ENCODE data around the gene DOK3.

The DOK3 gene

GRCh38 chr5:177509991-177510566, 453 bp upstream of the DOK3 start:
- Mint-ChIP-seq H3K27ac (no peak overlapping the region), H3K27me3 (no peaks in the 10 kb centered on the region), H3K9me3 (no peaks in the 10 kb centered on the region), H3K36me3 (peaks cover 14% of the 10 kb centered on the region), H3K4me1 (peaks cover 5% of the 10 kb centered on the region), H3K4me3 (no peak overlapping the region)

GRCh38 chr5:177508837-177509236, 789 bp downstream of the DOK3 start:
- H3K36me3 Mint-ChIP-seq, result peaks cover 12% of the 10 kb centered on the region
- no peaks in the 10 kb centered on the region for H3K27me3 Mint-ChIP-seq
- no peaks in the 10 kb centered on the region for H3K9me3 Mint-ChIP-seq
- peaks cover 3% of the 10 kb centered on the region for H3K4me1 Mint-ChIP-seq
- no peak overlapping the region for H3K4me3 Mint-ChIP-seq
- no peak overlapping the region for H3K27ac Mint-ChIP-seq

- H3K9me3 Mint-ChIP-seq, result no peaks in the 10 kb centered on the region
- H3K4me1 Mint-ChIP-seq, result peaks cover 3% of the 10 kb centered on the region
- H3K27ac Mint-ChIP-seq, result no peak overlapping the region
- H3K27me3 Mint-ChIP-seq, result no peaks in the 10 kb centered on the region
- peaks cover 11% of the 10 kb centered on the region for H3K36me3 Mint-ChIP-seq
- H3K4me3 Mint-ChIP-seq, result no peak overlapping the region
These were observed 1.4 kb downstream of the DOK3 start for GRCh38 chr5:177508221-177508611.

- Mint-ChIP-seq H3K27ac (peak overlapping the region; percentile 70), H3K9me3 (no peaks in the 10 kb centered on the region), H3K4me3 (no peak overlapping the region), H3K4me1 (peaks cover 3% of the 10 kb centered on the region), H3K27me3 (no peaks in the 10 kb centered on the region), H3K36me3 (peaks cover 8% of the 10 kb centered on the region)
These were observed 1.9 kb downstream of the DOK3 start for GRCh38 chr5:177507596-177508220.

GRCh38 chr5:177507165-177507564, 2.5 kb downstream of the DOK3 start:
- Mint-ChIP-seq H3K4me3 (no peak overlapping the region), H3K36me3 (peaks cover 8% of the 10 kb centered on the region), H3K9me3 (no peaks in the 10 kb centered on the region), H3K4me1 (peaks cover 3% of the 10 kb centered on the region), H3K27me3 (no peaks in the 10 kb centered on the region), H3K27ac (peak overlapping the region; percentile 70)

- Mint-ChIP-seq H3K36me3 (no peaks in the 10 kb centered on the region), H3K4me1 (peaks cover 7% of the 10 kb centered on the region), H3K9me3 (no peaks in the 10 kb centered on the region), H3K27me3 (no peaks in the 10 kb centered on the region), H3K27ac (no peak overlapping the region), H3K4me3 (no peak overlapping the region)
These were observed 4.6 kb downstream of the DOK3 start for GRCh38 chr5:177505075-177505474.

- H3K4me1 Mint-ChIP-seq, result peaks cover 3% of the 10 kb centered on the region
- H3K4me3 Mint-ChIP-seq, result no peak overlapping the region
- H3K36me3 Mint-ChIP-seq, result no peaks in the 10 kb centered on the region
- no peaks in the 10 kb centered on the region for H3K9me3 Mint-ChIP-seq
- H3K27me3 Mint-ChIP-seq, result no peaks in the 10 kb centered on the region
- H3K27ac Mint-ChIP-seq, result no peak overlapping the region
These were observed 5.3 kb downstream of the DOK3 start for GRCh38 chr5:177504086-177505056.

- H3K4me3 Mint-ChIP-seq, result no peak overlapping the region
- no peaks in the 10 kb centered on the region for H3K27me3 Mint-ChIP-seq
- H3K4me1 Mint-ChIP-seq, result peaks cover 8% of the 10 kb centered on the region
- no peaks in the 10 kb centered on the region for H3K9me3 Mint-ChIP-seq
- no peaks in the 10 kb centered on the region for H3K36me3 Mint-ChIP-seq
- H3K27ac Mint-ChIP-seq, result no peak overlapping the region
These were observed 6.1 kb downstream of the DOK3 start for GRCh38 chr5:177503351-177504085.

- Mint-ChIP-seq H3K27ac (no peak overlapping the region), H3K27me3 (no peaks in the 10 kb centered on the region), H3K36me3 (no peaks in the 10 kb centered on the region), H3K9me3 (no peaks in the 10 kb centered on the region), H3K4me1 (peaks cover 12% of the 10 kb centered on the region), H3K4me3 (no peak overlapping the region)
These were observed 6.7 kb downstream of the DOK3 start for GRCh38 chr5:177502886-177503285.

- Mint-ChIP-seq H3K36me3 (no peaks in the 10 kb centered on the region), H3K27me3 (no peaks in the 10 kb centered on the region), H3K9me3 (no peaks in the 10 kb centered on the region), H3K27ac (no peak overlapping the region), H3K4me1 (peaks cover 12% of the 10 kb centered on the region), H3K4me3 (no peak overlapping the region)
These were observed 7.5 kb downstream of the DOK3 start for GRCh38 chr5:177501874-177502678.

GRCh38 chr5:177500685-177501522, 8.7 kb downstream of the DOK3 start:
- Mint-ChIP-seq H3K36me3 (no peaks in the 10 kb centered on the region), H3K4me3 (no peak overlapping the region), H3K27ac (peak overlapping the region; percentile 19), H3K9me3 (no peaks in the 10 kb centered on the region), H3K4me1 (peaks cover 15% of the 10 kb centered on the region), H3K27me3 (no peaks in the 10 kb centered on the region)

- Mint-ChIP-seq H3K27me3 (no peaks in the 10 kb centered on the region), H3K4me1 (peaks cover 15% of the 10 kb centered on the region), H3K27ac (no peak overlapping the region), H3K36me3 (no peaks in the 10 kb centered on the region), H3K9me3 (no peaks in the 10 kb centered on the region), H3K4me3 (no peak overlapping the region)
These were observed 9.8 kb downstream of the DOK3 start for GRCh38 chr5:177499842-177500241.

- peaks cover 19% of the 10 kb centered on the region for H3K4me1 Mint-ChIP-seq
- H3K36me3 Mint-ChIP-seq, result no peaks in the 10 kb centered on the region
- peak overlapping the region; percentile 35 for H3K27ac Mint-ChIP-seq
- peak overlapping the region; percentile 85 for H3K4me3 Mint-ChIP-seq
- no peaks in the 10 kb centered on the region for H3K9me3 Mint-ChIP-seq
- H3K27me3 Mint-ChIP-seq, result no peaks in the 10 kb centered on the region
These were observed 11.4 kb downstream of the DOK3 start for GRCh38 chr5:177498013-177498787.

Data from activated naive CD4-positive, alpha-beta T cell treated with anti-CD3 and anti-CD28 coated beads, Interleukin-2, amount 50 U/mL, for 24 hours (primary cell).